Liver (tissue), 9 donors: ENCODE measurements around the gene HARS2. TPM values are rescaled to one million over a fixed set of nuclear protein-coding genes. Genes with fewer than 3 reads are reported as not detected.
A peak's percentile ranks its signal among the peaks of the same experiment; 100 is the strongest.

Source experiments
- DNase-seq: peaks from one replicate; pipeline ENCODE4 v3.0.0-alpha.2; 2017; ENCODE audit warnings: low spot score
- H3K27ac ChIP-seq, 2 donors: one replicate each; pipeline ENCODE4 v1.7.0; 2013; ENCODE audit warnings: inconsistent platforms in 2 of 2, low read length in 2 of 2, control low read depth in 1 of 2, low read depth in 1 of 2, mild to moderate bottlenecking in 1 of 2
- H3K27me3 ChIP-seq, 4 donors: one replicate each; pipeline versions ENCODE4 v1.6.1 to v1.7.0; 2013; ENCODE audit warnings: low read length in 3 of 4, inconsistent platforms in 1 of 4, mild to moderate bottlenecking in 1 of 4, moderate library complexity in 1 of 4; ENCODE audit not compliant: control insufficient read depth in 4 of 4, insufficient read depth in 4 of 4
- H3K36me3 ChIP-seq, 4 donors: one replicate each; pipeline versions ENCODE4 v1.6.1 to v1.7.0; 2013; ENCODE audit warnings: low read length in 3 of 4, mild to moderate bottlenecking in 3 of 4, low read depth in 1 of 4, moderate library complexity in 1 of 4; ENCODE audit not compliant: control insufficient read depth in 4 of 4, insufficient read depth in 3 of 4
- H3K4me1 ChIP-seq, 4 donors: one replicate each; pipeline versions ENCODE4 v1.6.1 to v1.7.0; 2013; ENCODE audit warnings: low read length in 3 of 4, mild to moderate bottlenecking in 3 of 4, moderate library complexity in 1 of 4; ENCODE audit not compliant: control insufficient read depth in 4 of 4, insufficient read depth in 4 of 4
- H3K4me3 ChIP-seq, 3 donors: one replicate each; pipeline versions ENCODE4 v1.6.1 to v1.7.0; 2013; ENCODE audit warnings: low read length in 3 of 3, control low read depth in 1 of 3, low read depth in 1 of 3, mild to moderate bottlenecking in 1 of 3
- H3K9ac ChIP-seq, 2 donors: one replicate each; pipeline ENCODE4 v1.7.0; 2013; ENCODE audit warnings: low read length in 2 of 2, mild to moderate bottlenecking in 2 of 2, moderate library complexity in 2 of 2, control low read depth in 1 of 2, low read depth in 1 of 2
- H3K9me3 ChIP-seq, 4 donors: one replicate each; pipeline versions ENCODE4 v1.6.1 to v1.7.0; 2013; ENCODE audit warnings: low read length in 3 of 4; ENCODE audit not compliant: control insufficient read depth in 4 of 4
- CTCF ChIP-seq: fragments of 150-350 bp; IDR thresholded peaks from 2 replicates; pipeline ENCODE4 v1.5.1; 2017; ENCODE audit warnings: improper control_type of control experiment, low read depth, low read length; ENCODE audit not compliant: missing input control
- EGR1 ChIP-seq, 2 donors: IDR thresholded peaks; 2 replicates each; pipeline ENCODE4 v1.6.1; 2016 to 2018; ENCODE audit warnings: antibody characterized with exemption in 2 of 2, low read depth in 2 of 2
- FOXA1 ChIP-seq: IDR thresholded peaks from 2 replicates; pipeline ENCODE4 v1.6.1; 2016; ENCODE audit warnings: antibody characterized with exemption
- GABPA ChIP-seq, 2 donors: IDR thresholded peaks in 1 of 2; conservative IDR thresholded peaks in 1 of 2; 2 replicates each; pipeline ENCODE4 v1.6.1; 2016; ENCODE audit warnings: antibody characterized with exemption in 2 of 2, mild to moderate bottlenecking in 1 of 2, moderate library complexity in 1 of 2
- HNF4A ChIP-seq, 2 donors: conservative IDR thresholded peaks; 2 replicates each; pipeline ENCODE4 v1.6.1; 2016; ENCODE audit warnings: antibody characterized with exemption in 2 of 2, mild to moderate bottlenecking in 2 of 2
- JUND ChIP-seq, 2 donors: IDR thresholded peaks; 2 replicates each; pipeline ENCODE4 v1.6.1; 2016; ENCODE audit warnings: antibody characterized with exemption in 2 of 2
- MAX ChIP-seq: IDR thresholded peaks from 2 replicates; pipeline ENCODE4 v1.6.1; 2016; ENCODE audit warnings: antibody characterized with exemption
- NR2F2 ChIP-seq: IDR thresholded peaks from 2 replicates; pipeline ENCODE4 v1.6.1; 2016; ENCODE audit warnings: antibody characterized with exemption
- RAD21 ChIP-seq, 2 donors: IDR thresholded peaks; 2 replicates each; pipeline ENCODE4 v1.6.1; 2016; ENCODE audit warnings: antibody characterized with exemption in 2 of 2, mild to moderate bottlenecking in 2 of 2
- REST ChIP-seq: IDR thresholded peaks from 2 replicates; pipeline ENCODE4 v1.6.1; 2016; ENCODE audit warnings: antibody characterized with exemption, mild to moderate bottlenecking
- SP1 ChIP-seq: IDR thresholded peaks from 2 replicates; pipeline ENCODE4 v1.6.1; 2018; ENCODE audit warnings: antibody characterized with exemption, mild to moderate bottlenecking
- YY1 ChIP-seq: IDR thresholded peaks from 2 replicates; pipeline ENCODE4 v1.6.1; 2016; ENCODE audit warnings: antibody characterized with exemption, mild to moderate bottlenecking
- ZBTB33 ChIP-seq: IDR thresholded peaks from 2 replicates; pipeline ENCODE4 v1.6.1; 2016; ENCODE audit warnings: antibody characterized with exemption
- WGBS: extraction: QIAGEN DNeasy Blood & Tissue Kit; methylation state at CpG from one replicate; pipeline ENCODE4 v1.1.7; 2013; 5-methylcytosine and 5-hydroxymethylcytosine counted together
- polyA plus RNA-seq, 2 donors: library from polyadenylated mRNA; stranded (reverse) in 1 of 2; unstranded in 1 of 2; fragments of 200-250 nt in 1 of 2; fragments of >200 nt in 1 of 2; fragmentation: Nextera tagmentation in 1 of 2; extraction: Ambion mirVana in 1 of 2; gene quantifications; one replicate each; pipeline versions ENCODE4 v1.2.1 to v1.2.3, GENCODE V29; 2013 to 2015
- total RNA-seq, 2 donors: library from RNA; depleted of rRNA; stranded (reverse); fragments of >200 nt; gene quantifications; one replicate each; pipeline ENCODE4 v1.2.3, GENCODE V29; 2014
- donor health status: healthy.
- donor health status: healthy.
- donor health status: healthy.
- donor health status: healthy.
- donor health status: healthy.

HARS2 gene
- total and polyA plus RNA-seq, 4 donors: 8.6 to 16.3 (median 10.8) TPM

GRCh38 chr5:140671472-140672125 is 19.7 kb upstream of the HARS2 start:
- Histone ChIP-seq H3K4me3 (no peak overlapping the region), H3K4me1 (peaks cover 0 to 1% (median 0%) of the 10 kb centered on the region in 4 donors), H3K27ac (no peak overlapping the region), H3K9ac (no peak overlapping the region), H3K27me3 (no peaks in the 10 kb centered on the region), H3K9me3 (no peaks in the 10 kb centered on the region), H3K36me3 (peaks cover 9 to 59% (median 40%) of the 10 kb centered on the region in 4 donors)
- WGBS: 92% methylated on average over 6 of the region's 7 CpGs
- no peak for TF ChIP-seq HNF4A (conservative IDR thresholded peaks at IDR 0.05)
- TF ChIP-seq RAD21 (IDR thresholded peaks at IDR 0.05): no peak
- TF ChIP-seq EGR1 (IDR thresholded peaks at IDR 0.05; ENCODE audit: low read depth in 2 of 2): no peak
- no peak for TF ChIP-seq CTCF
- no peak for TF ChIP-seq GABPA (IDR thresholded peaks at IDR 0.05 in 1 of 2, conservative IDR thresholded peaks at IDR 0.05 in 1 of 2)
- TF ChIP-seq SP1: no peak
- TF ChIP-seq JUND (IDR thresholded peaks at IDR 0.05): no peak
- no peak for TF ChIP-seq FOXA1
- TF ChIP-seq YY1: no peak
- no peak for TF ChIP-seq ZBTB33
- no peak for DNase-seq

- DNase-seq: no peak
- no peak overlapping the region for H3K27ac ChIP-seq
- H3K4me3 ChIP-seq: peak overlapping the region in 1 of 3 donors; percentile 8
- H3K4me1 ChIP-seq: peaks cover 0 to 1% (median 0%) of the 10 kb centered on the region in 4 donors
- peaks cover 9 to 69% (median 44%) of the 10 kb centered on the region in 4 donors for H3K36me3 ChIP-seq
- no peaks in the 10 kb centered on the region for H3K27me3 ChIP-seq
- 53% methylated on average over 70 of the region's 70 CpGs for WGBS
- no peaks in the 10 kb centered on the region for H3K9me3 ChIP-seq
- TF ChIP-seq REST (no peak), MAX (no peak), NR2F2 (no peak), YY1 (no peak), HNF4A (conservative IDR thresholded peaks at IDR 0.05) (no peak)
- no peak overlapping the region for H3K9ac ChIP-seq
Observed at GRCh38 chr5:140672455-140673186, 18.6 kb upstream of the HARS2 start.
